NCI-H774 (cell line): ENCODE measurements around the gene ADAMTS12.

Experiments
- DNase-seq: peaks from one replicate; lab custom pipeline; 2025; lab: John Stamatoyannopoulos, UW

ADAMTS12 gene

DNA sequence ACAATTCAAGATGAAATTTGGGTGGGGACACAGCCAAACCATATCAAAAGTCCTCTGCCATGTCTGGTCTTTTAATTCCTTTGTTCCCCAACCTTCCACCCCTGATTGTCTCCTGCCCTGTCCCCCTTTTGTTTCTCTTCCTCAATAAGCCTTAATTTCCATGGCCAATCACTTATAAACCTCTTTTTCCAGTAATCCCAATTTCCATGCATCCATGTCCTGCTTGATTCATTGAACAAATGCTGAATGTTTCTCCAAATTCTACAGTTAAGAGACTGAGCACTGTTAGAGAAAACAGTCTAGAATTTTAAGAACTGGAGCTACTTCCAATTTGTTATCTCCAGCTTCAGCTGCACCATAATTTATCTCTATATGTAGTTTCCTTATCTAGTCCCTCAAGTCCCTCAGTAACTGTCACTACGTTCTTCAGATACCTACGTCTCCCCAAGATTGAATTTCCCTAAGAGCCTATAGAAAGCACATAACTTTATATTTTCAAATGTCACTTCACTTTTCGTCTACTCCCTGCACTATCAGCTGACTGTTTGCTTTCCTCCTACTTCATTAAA is 416.8 kb downstream of the ADAMTS12 start:
- no peak for DNase-seq

DNA sequence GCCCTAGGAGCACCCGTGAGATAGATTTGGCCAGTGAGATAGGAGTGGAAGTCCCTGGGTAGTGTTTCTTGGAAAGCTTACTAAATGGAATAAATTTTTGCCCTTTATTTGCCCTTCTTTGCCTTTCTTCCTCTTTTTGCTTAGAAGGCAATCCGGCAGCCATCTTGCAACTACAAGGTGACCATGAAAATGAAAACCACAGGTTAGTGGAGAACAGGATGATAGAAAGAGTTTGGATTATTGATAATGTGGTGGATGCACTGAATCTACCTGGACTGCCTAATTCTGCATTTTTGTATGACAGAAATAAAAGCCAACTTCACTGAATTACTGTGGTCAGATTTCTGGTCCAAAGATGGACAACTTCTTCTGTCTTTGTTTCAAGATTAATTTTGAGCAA is 417.8 kb downstream of the ADAMTS12 start:
- DNase-seq = no peak
